Activated B cell treated with CpG ODN at 0.5 μM for 24 hours (primary cell): ENCODE results near the gene PLK3. TPM values are rescaled to one million over a fixed set of nuclear protein-coding genes. Genes with fewer than 3 reads are reported as not detected.

Experiments
- ATAC-seq: fragments of 200-7000 bp; cut with Tn5 transposase; one replicate; pipeline ENCODE4 v1.10.0; 2021; ENCODE audit warnings: low read depth, mild to moderate bottlenecking, moderate library complexity
- CTCF ChIA-PET: fragments of 350-600 bp; sonication (Branson Sonifier 250); formaldehyde crosslinking; loops from one replicate; lab custom pipeline; 2021; ENCODE audit warnings: antibody characterized with exemption; lab: Charles Lee
- POLR2A ChIA-PET: fragments of 350-600 bp; sonication (Branson Sonifier 250); formaldehyde crosslinking; loops from one replicate; lab custom pipeline; 2021; ENCODE audit warnings: antibody characterized with exemption; lab: Charles Lee
- DNase-seq: peaks from one replicate; pipeline ENCODE4 v3.0.0; 2022
- H3K27ac Mint-ChIP-seq: one replicate; pipeline ENCODE4 v1.8.0; 2020; ENCODE audit warnings: mixed read lengths
- H3K27me3 Mint-ChIP-seq: one replicate; pipeline ENCODE4 v1.8.0; 2021; ENCODE audit warnings: mixed read lengths
- H3K36me3 Mint-ChIP-seq: one replicate; pipeline ENCODE4 v1.8.0; 2021; ENCODE audit warnings: low read depth, mixed read lengths
- H3K4me1 Mint-ChIP-seq: one replicate; pipeline ENCODE4 v1.8.0; 2021; ENCODE audit warnings: mixed read lengths
- H3K4me3 Mint-ChIP-seq: one replicate; pipeline ENCODE4 v1.8.0; 2020; ENCODE audit warnings: mild to moderate bottlenecking, mixed read lengths
- H3K9me3 Mint-ChIP-seq: one replicate; pipeline ENCODE4 v1.8.0; 2020; ENCODE audit warnings: mixed read lengths
- CTCF ChIP-seq: fragments of 200-600 bp; IDR thresholded peaks from one replicate; pipeline ENCODE4 v1.8.0; 2022; ENCODE audit warnings: antibody characterized with exemption, mild to moderate bottlenecking
- intact Hi-C: fragments of 100-400 bp; cut with micrococcal nuclease; formaldehyde crosslinking; loops from one replicate; pipeline ENCODE4 v1.15.1; 2024
- total RNA-seq: library from RNA; stranded (reverse); gene quantifications from 2 replicates; pipeline ENCODE4 v1.2.3, GENCODE V29; 2022

Gene PLK3
- total RNA-seq, 1 donor from 2014 or later = 82.0 TPM

GRCh38 chr1:44848456-44849181 lies 48.4 kb downstream of the PLK3 start:
- no peak for TF ChIP-seq CTCF
- POLR2A ChIA-PET = interaction anchor here (1.1 kb wide), 1 partner anchor 30 kb away, joined by 3 read pairs; no protein-coding TSS in a partner anchor
- no peak for DNase-seq
- peaks cover 6% of the 10 kb centered on the region for H3K36me3 Mint-ChIP-seq
- no peak for ATAC-seq
- no peak overlapping the region for H3K27ac Mint-ChIP-seq
- peaks cover 10% of the 10 kb centered on the region for H3K4me1 Mint-ChIP-seq
- CTCF ChIA-PET = interaction anchor here (1.5 kb wide), 1 partner anchor 12 kb away, joined by 4 read pairs; no protein-coding TSS in a partner anchor
- no peaks in the 10 kb centered on the region for H3K27me3 Mint-ChIP-seq
- H3K4me3 Mint-ChIP-seq = no peak overlapping the region
- no peaks in the 10 kb centered on the region for H3K9me3 Mint-ChIP-seq
- intact Hi-C loops = no loop called here

- Mint-ChIP-seq H3K9me3 (no peaks in the 10 kb centered on the region), H3K4me1 (peaks cover 8% of the 10 kb centered on the region), H3K27ac (no peak overlapping the region), H3K4me3 (no peak overlapping the region), H3K27me3 (no peaks in the 10 kb centered on the region), H3K36me3 (peaks cover 10% of the 10 kb centered on the region)
- no peak for TF ChIP-seq CTCF
- no peak for DNase-seq
- intact Hi-C loops = no loop called here
- POLR2A ChIA-PET = no interaction called here
- ATAC-seq = no peak
- CTCF ChIA-PET = no interaction called here
Observed at GRCh38 chr1:44849575-44850132, 49.5 kb downstream of the PLK3 start.

GRCh38 chr1:44851308-44851707 lies 51.1 kb downstream of the PLK3 start:
- no peak overlapping the region for H3K27ac Mint-ChIP-seq
- POLR2A ChIA-PET = no interaction called here
- intact Hi-C loops = no loop called here

GRCh38 chr1:44853201-44853600 lies 53.0 kb downstream of the PLK3 start:
- Mint-ChIP-seq H3K4me1 (peaks cover 8% of the 10 kb centered on the region), H3K27me3 (no peaks in the 10 kb centered on the region), H3K36me3 (peaks cover 28% of the 10 kb centered on the region), H3K4me3 (no peak overlapping the region), H3K27ac (no peak overlapping the region), H3K9me3 (no peaks in the 10 kb centered on the region)
- CTCF ChIA-PET = interaction anchor here (1.4 kb wide), 1 partner anchor 68 kb away, joined by 3 read pairs; no protein-coding TSS in a partner anchor
- ATAC-seq = no peak
- POLR2A ChIA-PET = interaction anchor here (0.7 to 1.5 kb wide), 2 partner anchors 132 to 466 kb away, joined by 4 to 7 read pairs; no protein-coding TSS in a partner anchor
- TF ChIP-seq CTCF = no peak
- intact Hi-C loops = no loop called here
- DNase-seq = no peak

More at GRCh38 chr1:44851308-44851707, 51.1 kb downstream of the PLK3 start:
- no peak for DNase-seq
- TF ChIP-seq CTCF = no peak
- ATAC-seq = no peak
- CTCF ChIA-PET = no interaction called here
- H3K4me3 Mint-ChIP-seq = no peak overlapping the region
- H3K4me1 Mint-ChIP-seq = peaks cover 8% of the 10 kb centered on the region
- no peaks in the 10 kb centered on the region for H3K9me3 Mint-ChIP-seq
- H3K36me3 Mint-ChIP-seq = peaks cover 22% of the 10 kb centered on the region
- H3K27me3 Mint-ChIP-seq = no peaks in the 10 kb centered on the region

- no peak overlapping the region for H3K4me3 Mint-ChIP-seq
- no peaks in the 10 kb centered on the region for H3K9me3 Mint-ChIP-seq
- ATAC-seq = no peak
- no peak for DNase-seq
- CTCF ChIA-PET = interaction anchor here (0.5 kb wide), 1 partner anchor 255 kb away, joined by 5 read pairs; no protein-coding TSS in a partner anchor
- H3K27me3 Mint-ChIP-seq = no peaks in the 10 kb centered on the region
- intact Hi-C loops = no loop called here
- POLR2A ChIA-PET = interaction anchor here (0.7 kb wide), 1 partner anchor 50 kb away, joined by 3 read pairs; no protein-coding TSS in a partner anchor
- peaks cover 11% of the 10 kb centered on the region for H3K4me1 Mint-ChIP-seq
- peaks cover 25% of the 10 kb centered on the region for H3K36me3 Mint-ChIP-seq
- H3K27ac Mint-ChIP-seq = no peak overlapping the region
- TF ChIP-seq CTCF = no peak
Observed at GRCh38 chr1:44854970-44855369, 54.8 kb downstream of the PLK3 start.
